ENCODE measurements around the gene CASP5. TPM values are rescaled to one million over a fixed set of nuclear protein-coding genes. Genes with fewer than 3 reads are reported as not detected.
"Not testable (repeated sequence)": the region's sequence is repeated elsewhere in the genome, so short reads cannot be mapped to it uniquely, and the experiment has no call there.

Gene CASP5
- total RNA-seq, 1 donor from 2014 or later, result 1.9 TPM

GRCh38 chr11:105046898-105047579 is 24.1 kb upstream of the CASP5 start:
- TF ChIP-seq, protein P1, sequence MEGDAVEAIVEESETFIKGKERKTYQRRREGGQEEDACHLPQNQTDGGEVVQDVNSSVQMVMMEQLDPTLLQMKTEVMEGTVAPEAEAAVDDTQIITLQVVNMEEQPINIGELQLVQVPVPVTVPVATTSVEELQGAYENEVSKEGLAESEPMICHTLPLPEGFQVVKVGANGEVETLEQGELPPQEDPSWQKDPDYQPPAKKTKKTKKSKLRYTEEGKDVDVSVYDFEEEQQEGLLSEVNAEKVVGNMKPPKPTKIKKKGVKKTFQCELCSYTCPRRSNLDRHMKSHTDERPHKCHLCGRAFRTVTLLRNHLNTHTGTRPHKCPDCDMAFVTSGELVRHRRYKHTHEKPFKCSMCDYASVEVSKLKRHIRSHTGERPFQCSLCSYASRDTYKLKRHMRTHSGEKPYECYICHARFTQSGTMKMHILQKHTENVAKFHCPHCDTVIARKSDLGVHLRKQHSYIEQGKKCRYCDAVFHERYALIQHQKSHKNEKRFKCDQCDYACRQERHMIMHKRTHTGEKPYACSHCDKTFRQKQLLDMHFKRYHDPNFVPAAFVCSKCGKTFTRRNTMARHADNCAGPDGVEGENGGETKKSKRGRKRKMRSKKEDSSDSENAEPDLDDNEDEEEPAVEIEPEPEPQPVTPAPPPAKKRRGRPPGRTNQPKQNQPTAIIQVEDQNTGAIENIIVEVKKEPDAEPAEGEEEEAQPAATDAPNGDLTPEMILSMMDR (IDR thresholded peaks at IDR 0.05), result no peak
- ATAC-seq (peak; percentile 78), DNase-seq (no peak)
- no peaks in the 10 kb centered on the region for H3K9me3 ChIP-seq
- H3K4me3 ChIP-seq, result no peak overlapping the region
- H3K27ac ChIP-seq, result peak overlapping the region; percentile 47
- intact Hi-C loops (cut with DNase I), result no loop called here
- H3K36me3 ChIP-seq, result no peaks in the 10 kb centered on the region
- no peaks in the 10 kb centered on the region for H3K27me3 ChIP-seq
- peaks cover 34% of the 10 kb centered on the region for H3K4me1 ChIP-seq

- H3K27ac ChIP-seq, result peak overlapping the region; percentile 90
- DNase-seq (no peak), ATAC-seq (no peak)
- H3K9me3 ChIP-seq, result no peaks in the 10 kb centered on the region
- H3K4me3 ChIP-seq, result peak overlapping the region; percentile 55
- H3K36me3 ChIP-seq, result peaks cover 8% of the 10 kb centered on the region
- TF ChIP-seq, protein P1 (IDR thresholded peaks at IDR 0.05), result no peak
- peaks cover 35% of the 10 kb centered on the region for H3K4me1 ChIP-seq
- intact Hi-C loops (cut with DNase I), result no loop called here
- no peaks in the 10 kb centered on the region for H3K27me3 ChIP-seq
These were observed 22.8 kb upstream of the CASP5 start for GRCh38 chr11:105045676-105046296.

DNA sequence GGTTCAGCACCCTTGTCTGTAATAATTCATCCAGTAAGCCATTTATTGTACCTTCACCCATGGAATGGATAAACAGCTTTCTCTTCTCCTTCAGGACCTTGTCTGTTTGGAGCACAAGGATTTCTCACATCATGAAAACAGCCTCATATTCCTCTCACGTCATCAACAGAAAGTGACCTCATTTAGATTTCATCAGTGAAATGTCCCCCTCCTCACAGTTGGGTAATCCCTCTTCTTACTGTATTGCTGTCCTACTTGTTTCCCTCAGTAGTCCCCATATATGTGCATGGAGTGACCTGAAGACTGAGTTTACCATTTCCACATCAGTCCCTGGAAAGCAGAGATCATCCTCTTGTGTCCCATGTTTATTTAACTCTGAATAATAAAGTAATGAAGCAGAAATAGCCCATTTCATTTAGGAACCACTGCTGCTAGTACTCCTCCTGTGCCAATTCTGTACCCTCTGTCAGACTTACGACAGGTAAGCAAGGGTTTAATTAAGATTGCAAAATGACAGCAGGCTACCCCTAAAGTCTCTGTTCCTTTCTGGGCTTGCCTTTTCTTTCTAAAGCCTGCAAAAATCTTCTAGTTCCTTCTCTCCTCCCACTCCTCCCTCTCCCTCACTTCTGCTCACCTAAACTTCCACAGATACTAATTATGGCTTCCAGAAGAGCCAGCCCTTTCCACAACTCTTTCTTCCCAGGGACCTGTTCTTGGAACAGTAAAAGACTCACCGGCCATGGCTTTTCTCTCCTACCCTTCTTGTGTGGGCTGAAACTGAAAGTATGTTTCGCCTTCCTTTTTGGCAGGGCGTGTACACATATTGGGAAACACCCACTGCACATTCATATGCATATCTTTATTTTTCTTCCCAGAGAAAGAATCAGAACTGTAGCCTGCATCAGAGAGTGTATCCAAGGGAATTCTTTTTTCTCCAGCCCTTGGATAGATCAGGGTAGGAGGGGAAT is 21.9 kb upstream of the CASP5 start, which contains the start of gene CARD16:
Gene CARD16, minus strand, starts transcription at position 779 of the 968 bp plus-strand sequence. Its CDS starts 38 bp downstream, at position 741.
- H3K27me3 ChIP-seq; DNase-seq; intact Hi-C loops (cut with DNase I); H3K9me3 ChIP-seq: not testable (repeated sequence)
- Histone ChIP-seq H3K27ac (peak within 1 kb of the TSS; percentile 90), H3K4me1 (peaks cover 35% of the 10 kb centered on the region), H3K36me3 (peaks cover 13% of the 10 kb centered on the region), H3K4me3 (peak within 1 kb of the TSS; percentile 55)
- ATAC-seq, result peak; percentile 90

DNA sequence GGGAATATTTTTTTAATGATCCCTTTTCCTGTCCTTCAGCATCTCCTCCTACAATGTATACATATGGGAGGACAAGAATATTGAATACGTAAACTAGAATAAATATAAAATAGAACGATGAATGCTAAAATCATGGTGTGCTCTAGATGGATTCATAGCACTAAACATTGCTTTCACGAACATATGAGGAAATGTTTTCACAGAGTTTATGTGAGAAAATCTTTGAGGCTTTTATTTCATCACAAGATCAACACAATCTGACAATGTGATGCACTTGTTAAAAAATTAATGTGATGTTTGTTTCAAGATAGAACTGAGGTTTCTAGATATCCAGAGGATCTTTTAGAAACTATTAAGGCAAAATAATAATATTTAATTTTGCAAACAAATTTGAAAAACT is 19.2 kb upstream of the CASP5 start:
- H3K4me1 ChIP-seq, result peaks cover 30% of the 10 kb centered on the region
- no peak for ATAC-seq
- no peaks in the 10 kb centered on the region for H3K27me3 ChIP-seq
- no peak for DNase-seq
- H3K9me3 ChIP-seq, result no peaks in the 10 kb centered on the region
- TF ChIP-seq, protein P1 (IDR thresholded peaks at IDR 0.05), result no peak
- no peak overlapping the region for H3K27ac ChIP-seq
- H3K4me3 ChIP-seq, result peak overlapping the region; percentile 55
- peaks cover 13% of the 10 kb centered on the region for H3K36me3 ChIP-seq
- intact Hi-C loops (cut with DNase I), result no loop called here

GRCh38 chr11:105040703-105041102 is 17.7 kb upstream of the CASP5 start:
- H3K4me3 ChIP-seq, result no peak overlapping the region
- H3K27ac ChIP-seq, result no peak overlapping the region
- ATAC-seq, result no peak
- peaks cover 13% of the 10 kb centered on the region for H3K36me3 ChIP-seq
- DNase-seq, result no peak
- intact Hi-C loops (cut with DNase I), result no loop called here
- peaks cover 23% of the 10 kb centered on the region for H3K4me1 ChIP-seq
- H3K27me3 ChIP-seq, result no peaks in the 10 kb centered on the region
- TF ChIP-seq, protein P1 (IDR thresholded peaks at IDR 0.05), result no peak
- no peaks in the 10 kb centered on the region for H3K9me3 ChIP-seq

Data from upper lobe of right lung (tissue), 1 donor.